ENCODE measurements around the gene BTBD9.

GRCh38 chr6:38234141-38234540 lies 405.6 kb downstream of the BTBD9 start:
- TF ChIP-seq CTCF (IDR thresholded peaks at IDR 0.05) (no peak), POLR2A (IDR thresholded peaks at IDR 0.05) (no peak)
